C1 segment of cervical spinal cord (tissue), 14 donors: Measurements from ENCODE around the gene RTTN.
A peak's percentile ranks its signal among the peaks of the same experiment; 100 is the strongest.

ENCODE experiments used
- DNase-seq, 14 donors: peaks; one replicate each; lab custom pipeline; 2025; lab: John Stamatoyannopoulos, UW

The RTTN gene

GRCh38 chr18:70085641-70086040, 119.8 kb downstream of the RTTN start:
- no peak for DNase-seq

DNA sequence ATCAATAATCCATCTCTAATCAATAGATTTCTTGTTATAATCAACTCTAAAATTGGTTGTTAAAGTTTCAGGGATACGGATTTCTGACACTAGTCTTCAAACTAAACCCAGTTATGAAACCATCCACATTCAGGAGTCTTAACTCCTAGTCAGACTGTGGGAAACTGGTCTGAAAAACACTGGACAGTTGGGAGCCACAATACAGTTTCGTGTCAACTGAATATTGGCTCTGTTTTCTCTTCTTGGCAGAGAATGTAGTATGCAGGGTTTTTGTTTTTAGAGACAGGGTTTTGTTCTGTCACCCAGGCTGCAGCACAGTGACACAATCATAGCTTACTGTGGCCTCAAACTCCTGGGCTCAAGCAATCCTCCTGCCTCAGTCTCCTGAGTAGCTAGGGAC, 123.1 kb downstream of the RTTN start:
- DNase-seq = no peak

GRCh38 chr18:70078106-70078505, 127.4 kb downstream of the RTTN start:
- no peak for DNase-seq

GRCh38 chr18:70075906-70076305, 129.6 kb downstream of the RTTN start:
- DNase-seq = no peak

DNA sequence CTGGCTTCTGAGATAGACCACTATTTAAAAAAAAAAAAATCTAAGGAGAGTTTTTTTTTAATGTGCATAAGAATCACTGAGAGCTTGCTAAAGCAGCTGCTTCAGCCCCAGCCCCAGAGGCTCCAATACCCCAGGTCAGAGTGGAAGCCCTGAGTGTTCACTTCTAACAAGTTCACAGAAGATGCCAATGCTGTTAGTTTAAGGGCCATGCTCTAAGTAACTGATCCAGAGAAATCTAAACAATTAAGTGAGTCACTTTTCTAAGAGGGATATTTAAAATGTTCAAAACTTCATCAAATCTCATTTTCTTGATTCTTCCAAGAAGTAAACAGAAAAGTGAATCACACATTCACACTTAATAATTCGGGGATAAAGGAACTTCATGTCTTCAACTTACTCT, 131.4 kb downstream of the RTTN start:
- DNase-seq = no peak

GRCh38 chr18:70073432-70073831, 132.1 kb downstream of the RTTN start:
- DNase-seq = no peak

- no peak for DNase-seq
Measured at GRCh38 chr18:70072678-70073077, 132.8 kb downstream of the RTTN start.

DNA sequence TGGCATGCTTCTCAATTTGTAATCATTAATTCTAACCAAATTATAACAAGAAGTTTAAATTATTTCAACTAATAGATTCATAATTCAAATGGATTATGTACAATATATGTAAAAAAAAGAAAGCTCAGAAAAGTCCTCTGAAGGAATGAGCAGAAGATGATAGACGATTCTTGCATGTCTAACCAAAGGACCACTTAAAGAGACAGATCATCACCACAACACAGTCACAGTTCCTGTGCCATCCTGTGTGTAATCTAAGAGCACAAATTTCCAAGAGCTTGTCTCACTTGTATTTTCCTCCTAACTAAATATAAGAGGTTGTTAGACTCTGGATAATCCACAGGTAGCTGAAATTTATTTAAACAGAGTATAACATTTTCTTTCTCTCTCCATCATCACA, 135.5 kb downstream of the RTTN start:
- no peak for DNase-seq

DNA sequence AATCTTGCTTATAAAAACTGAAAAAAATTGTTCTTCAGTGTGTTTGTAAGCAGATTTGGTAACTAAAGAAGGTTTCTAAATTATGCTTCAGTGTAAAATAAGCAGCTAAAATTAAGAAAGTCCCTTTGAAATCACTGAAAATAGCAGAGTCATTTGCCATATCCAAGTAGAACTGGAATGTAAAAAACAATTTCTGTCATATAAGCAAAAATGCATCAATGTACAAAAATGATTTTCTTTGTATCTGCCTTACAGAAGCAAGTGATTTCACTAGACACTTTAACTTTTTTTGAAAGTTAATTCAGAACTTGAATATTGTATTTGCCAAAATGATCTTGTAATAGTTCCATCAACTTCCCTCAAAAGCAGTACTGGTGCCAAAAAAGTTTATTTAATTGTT, 136.1 kb downstream of the RTTN start:
- no peak for DNase-seq

DNA sequence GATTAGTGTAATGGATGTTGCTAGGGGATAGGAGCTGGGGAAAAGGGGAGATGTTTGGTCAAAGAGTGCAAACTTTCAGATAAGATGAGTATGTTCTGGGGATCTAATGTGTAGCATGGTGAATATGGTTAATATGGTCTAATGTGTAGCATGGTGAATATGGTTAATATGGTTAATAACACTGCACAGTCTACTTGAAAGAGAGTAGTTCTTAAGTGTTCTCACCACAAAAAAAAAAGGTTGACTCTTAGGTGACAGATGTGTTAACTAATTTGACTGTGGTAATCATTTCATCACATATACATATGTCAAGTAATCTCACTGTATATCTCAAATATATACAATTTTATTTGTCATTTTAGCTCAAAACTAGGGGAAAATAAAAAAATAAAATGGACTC, 136.5 kb downstream of the RTTN start:
- DNase-seq = no peak

DNA sequence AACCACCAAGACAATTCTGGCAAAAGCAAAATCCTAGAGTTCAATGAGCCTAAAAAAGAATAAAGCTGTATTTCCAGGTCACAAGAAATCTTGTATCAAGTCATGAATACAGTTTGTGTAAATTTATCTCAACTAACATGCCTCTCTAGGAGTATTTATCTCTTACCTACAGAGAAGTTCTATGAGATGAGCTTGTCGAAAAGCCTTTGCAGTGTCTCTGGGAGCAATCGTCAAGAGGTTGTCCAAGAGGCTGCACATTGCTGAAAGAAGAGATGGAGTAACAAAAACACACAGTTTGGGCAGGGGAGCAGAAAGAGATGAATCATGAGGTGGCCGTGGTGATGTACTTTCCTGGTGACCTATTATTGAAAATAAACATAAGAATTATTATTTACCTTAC, 145.8 kb downstream of the RTTN start:
- DNase-seq = no peak

GRCh38 chr18:70058916-70059315, 146.6 kb downstream of the RTTN start:
- no peak for DNase-seq

- DNase-seq = no peak
Measured at GRCh38 chr18:70047931-70048603, 157.4 kb downstream of the RTTN start.

- no peak for DNase-seq
Measured at GRCh38 chr18:70046796-70047195, 158.7 kb downstream of the RTTN start.

DNA sequence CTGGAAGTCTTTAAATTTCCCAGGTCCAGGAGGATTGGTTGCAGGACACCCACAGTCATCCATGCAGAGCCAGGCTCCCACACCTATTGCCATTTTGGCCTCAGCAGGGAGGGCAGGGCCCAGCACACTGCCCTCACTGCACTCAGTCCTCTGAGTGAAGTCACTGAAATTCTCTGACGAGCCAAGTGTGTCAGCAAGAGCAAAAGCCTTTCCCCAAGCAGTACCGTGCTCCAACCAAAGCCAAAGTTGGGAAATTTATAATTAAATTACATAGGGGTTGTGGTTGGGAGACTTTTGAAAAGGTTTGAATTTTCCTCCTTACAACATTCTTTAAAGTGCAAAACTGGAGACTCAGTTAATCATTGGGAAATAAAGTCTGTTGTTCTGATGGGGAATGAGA, 159.3 kb downstream of the RTTN start:
- no peak for DNase-seq

DNA sequence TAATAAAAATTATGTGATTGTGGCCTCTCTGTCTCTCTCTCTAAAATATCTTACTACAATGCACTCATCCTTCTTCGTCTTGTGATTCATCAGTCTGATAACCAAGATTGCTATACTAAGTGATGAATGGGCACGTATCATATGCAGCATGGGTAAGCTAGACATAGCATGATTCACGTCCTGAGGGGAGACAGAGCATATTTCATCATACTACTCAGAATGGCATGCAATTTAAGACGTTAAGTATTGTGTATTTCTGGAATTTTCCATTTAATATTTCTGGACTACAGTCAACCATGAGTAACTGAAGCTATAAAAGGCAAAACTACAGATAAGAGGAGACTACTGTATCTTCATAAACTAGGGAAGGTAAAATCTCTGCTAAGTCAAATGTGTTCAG, 160.9 kb downstream of the RTTN start:
- DNase-seq = no peak

- DNase-seq = no peak
Measured at GRCh38 chr18:70041459-70042050, 163.9 kb downstream of the RTTN start.

DNA sequence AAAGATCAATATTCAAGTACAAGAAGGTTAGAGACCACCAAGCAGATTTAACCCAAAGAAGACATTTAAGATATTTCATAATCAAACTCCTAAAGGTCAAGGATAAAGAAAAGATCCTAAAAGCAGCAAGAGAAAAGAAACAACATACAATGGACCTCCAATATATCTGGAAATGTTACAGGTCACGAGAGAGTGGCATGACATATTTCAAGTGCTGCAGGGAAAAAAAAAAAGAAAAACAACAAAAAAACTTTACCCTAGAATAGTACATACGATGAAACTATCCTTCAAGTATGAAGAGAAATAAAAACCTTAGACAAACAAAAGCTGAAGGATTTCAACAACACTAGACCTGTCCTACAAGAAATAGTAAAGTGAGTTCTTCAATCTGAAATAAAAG, 166.3 kb downstream of the RTTN start:
- no peak for DNase-seq

GRCh38 chr18:70037431-70038061, 167.9 kb downstream of the RTTN start:
- peak in 1 of 14 donors; percentile 49 for DNase-seq

DNA sequence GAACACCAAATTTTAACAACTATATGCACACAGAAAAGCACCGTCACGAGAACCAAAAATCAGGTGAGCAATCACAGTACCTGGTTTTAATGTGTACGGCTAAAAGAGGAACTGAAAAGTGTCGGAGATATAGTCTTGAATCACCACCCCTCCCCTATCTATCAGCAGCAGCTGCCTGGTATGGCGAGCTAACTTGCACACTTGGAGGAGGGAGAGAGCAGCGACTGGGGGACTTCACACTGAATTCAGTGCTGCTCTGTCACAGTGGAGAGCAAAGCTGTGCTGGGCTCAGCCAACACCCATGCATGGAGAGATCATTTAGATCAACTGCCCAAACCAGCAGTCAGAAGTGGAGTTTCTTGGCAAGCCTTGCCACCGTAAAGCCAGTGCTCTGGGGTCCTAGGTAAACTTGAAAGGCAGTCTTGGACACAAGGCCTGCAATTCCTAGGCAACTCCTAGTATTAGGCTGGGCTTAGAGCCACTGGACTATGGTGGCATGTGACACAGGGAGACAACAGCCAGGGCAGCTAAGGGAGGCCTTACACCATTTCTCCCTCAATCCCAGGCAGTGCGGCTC, 168.6 kb downstream of the RTTN start:
- DNase-seq = peak in 8 of 14 donors; percentile 17 to 49 (median 28)

DNA sequence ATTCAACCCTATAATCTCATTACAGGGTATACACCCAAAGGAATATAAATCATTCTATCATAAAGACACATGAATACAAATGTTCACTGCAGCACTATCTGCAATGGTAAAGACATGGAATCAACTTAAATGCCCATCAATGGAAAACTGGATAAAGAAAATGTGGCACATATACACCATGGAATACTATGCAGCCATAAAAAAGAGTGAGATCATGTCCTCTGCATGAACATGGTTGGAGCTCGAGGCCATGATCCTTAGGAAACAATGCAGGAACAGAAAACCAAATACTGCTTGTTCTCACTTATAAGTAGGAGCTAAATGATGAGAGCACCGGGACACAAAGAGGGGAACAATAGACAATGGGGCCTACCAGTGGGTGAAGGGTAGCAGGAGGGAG, 169.3 kb downstream of the RTTN start:
- DNase-seq = no peak

DNA sequence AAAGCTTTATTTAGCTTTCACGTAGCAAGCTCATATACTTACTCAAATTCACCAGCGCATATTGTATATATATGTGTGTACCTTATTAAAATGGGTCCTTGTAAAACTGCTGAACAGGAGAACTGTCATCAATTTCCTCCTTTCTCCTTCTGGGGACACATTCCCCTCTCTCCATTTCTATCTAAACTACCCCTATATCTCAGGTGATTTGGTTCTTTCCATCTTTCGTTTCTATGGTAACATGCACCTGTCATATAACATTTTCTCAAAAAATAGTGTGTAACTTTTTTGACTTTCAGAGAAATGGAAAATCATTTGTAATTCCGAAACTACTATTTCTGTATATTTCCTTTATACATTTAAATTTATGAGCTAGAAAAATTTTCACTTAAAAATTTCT, 174.3 kb downstream of the RTTN start:
- DNase-seq = no peak

DNA sequence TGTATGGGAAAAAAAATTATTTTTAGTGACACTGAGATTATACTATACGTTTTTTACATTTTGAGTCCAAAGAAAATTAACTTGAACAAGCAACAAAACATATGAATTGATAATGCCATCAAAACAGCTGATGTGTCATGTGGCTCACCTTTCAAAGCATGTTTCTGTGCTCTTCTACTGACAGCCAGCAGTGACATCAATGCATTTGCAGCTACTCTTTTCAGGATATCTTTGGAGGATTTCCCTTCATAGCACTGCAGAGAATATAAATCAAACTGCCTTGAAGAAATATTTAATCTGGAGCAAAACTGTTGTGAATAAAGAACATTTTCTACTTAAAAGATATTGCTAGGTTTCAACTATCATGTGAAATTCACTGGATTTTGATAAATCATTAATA, 174.8 kb downstream of the RTTN start:
- DNase-seq = no peak
